ENCODE results near the gene ALG10B.
"Not testable (repeated sequence)": the region's sequence is repeated elsewhere in the genome, so short reads cannot be mapped to it uniquely, and the experiment has no call there.

The ALG10B gene

DNA sequence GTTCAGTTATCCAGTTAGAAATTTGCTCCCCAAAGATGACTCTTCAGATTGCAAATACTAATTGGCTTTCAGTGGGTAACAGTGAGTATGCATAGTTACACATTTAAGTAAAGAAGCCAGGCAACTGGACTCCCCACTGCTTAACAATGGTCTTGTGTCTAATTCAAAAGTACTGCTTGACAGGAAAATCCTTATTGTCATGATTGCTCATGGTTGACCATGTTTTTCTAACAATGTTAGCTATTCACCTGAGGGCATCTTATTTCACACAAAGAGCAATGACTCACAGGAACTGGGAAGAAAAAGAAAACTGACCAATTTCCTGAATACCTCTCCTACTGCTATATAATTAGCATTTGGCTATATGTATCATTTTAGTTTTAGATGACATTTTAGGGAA is 33.7 kb upstream of the ALG10B start:
- Histone ChIP-seq H3K9ac (no peak overlapping the region), H2AFZ (ENCODE audit: low read depth) (no peak overlapping the region), H3K4me1 (ENCODE audit: low read depth, poor library complexity, severe bottlenecking) (no peaks in the 10 kb centered on the region)

DNA sequence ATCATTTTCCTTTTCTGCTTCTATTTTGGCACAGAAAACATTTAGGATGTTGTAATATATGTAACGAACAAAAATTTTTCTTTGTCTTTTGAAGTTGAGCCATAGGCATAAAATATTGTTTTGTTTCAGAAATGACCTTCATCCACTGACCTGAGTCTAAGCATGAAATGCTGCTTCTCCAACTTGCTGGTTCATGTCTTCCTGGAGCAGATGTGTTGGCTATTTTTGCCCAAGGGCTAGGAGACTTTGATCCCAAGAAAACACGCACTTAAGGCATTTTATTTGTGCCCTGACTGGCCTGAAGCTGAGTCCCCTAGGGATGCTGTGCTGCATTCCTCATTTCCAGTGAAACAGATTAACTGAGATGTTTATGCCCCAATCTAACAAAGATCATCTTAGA is 27.2 kb upstream of the ALG10B start:
- H3K27ac ChIP-seq = no peak overlapping the region
- no peaks in the 10 kb centered on the region for H3K4me1 ChIP-seq (ENCODE audit: low read depth, poor library complexity, severe bottlenecking)
- no peak overlapping the region for H2AFZ ChIP-seq (ENCODE audit: low read depth)
- H3K4me3 ChIP-seq (IDR thresholded peaks at IDR 0.05; ENCODE audit: insufficient read depth, low read depth, low read length) = no peak overlapping the region
- TF ChIP-seq, protein P1, sequence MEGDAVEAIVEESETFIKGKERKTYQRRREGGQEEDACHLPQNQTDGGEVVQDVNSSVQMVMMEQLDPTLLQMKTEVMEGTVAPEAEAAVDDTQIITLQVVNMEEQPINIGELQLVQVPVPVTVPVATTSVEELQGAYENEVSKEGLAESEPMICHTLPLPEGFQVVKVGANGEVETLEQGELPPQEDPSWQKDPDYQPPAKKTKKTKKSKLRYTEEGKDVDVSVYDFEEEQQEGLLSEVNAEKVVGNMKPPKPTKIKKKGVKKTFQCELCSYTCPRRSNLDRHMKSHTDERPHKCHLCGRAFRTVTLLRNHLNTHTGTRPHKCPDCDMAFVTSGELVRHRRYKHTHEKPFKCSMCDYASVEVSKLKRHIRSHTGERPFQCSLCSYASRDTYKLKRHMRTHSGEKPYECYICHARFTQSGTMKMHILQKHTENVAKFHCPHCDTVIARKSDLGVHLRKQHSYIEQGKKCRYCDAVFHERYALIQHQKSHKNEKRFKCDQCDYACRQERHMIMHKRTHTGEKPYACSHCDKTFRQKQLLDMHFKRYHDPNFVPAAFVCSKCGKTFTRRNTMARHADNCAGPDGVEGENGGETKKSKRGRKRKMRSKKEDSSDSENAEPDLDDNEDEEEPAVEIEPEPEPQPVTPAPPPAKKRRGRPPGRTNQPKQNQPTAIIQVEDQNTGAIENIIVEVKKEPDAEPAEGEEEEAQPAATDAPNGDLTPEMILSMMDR (conservative IDR thresholded peaks at IDR 0.05; ENCODE audit: low read depth, low read length) = no peak
- H3K9ac ChIP-seq = no peak overlapping the region
- no peaks in the 10 kb centered on the region for H4K20me1 ChIP-seq (ENCODE audit: insufficient read depth)
- no peak overlapping the region for H3K4me2 ChIP-seq
- no peaks in the 10 kb centered on the region for H3K36me3 ChIP-seq (ENCODE audit: insufficient read depth)
- H3K79me2 ChIP-seq (ENCODE audit: insufficient read depth, low read depth) = no peaks in the 10 kb centered on the region
- no peaks in the 10 kb centered on the region for H3K27me3 ChIP-seq (ENCODE audit: insufficient read depth, low read depth)

More for the DNA sequence above, 33.7 kb upstream of the ALG10B start:
- H4K20me1 ChIP-seq (ENCODE audit: insufficient read depth) = no peaks in the 10 kb centered on the region
- no peaks in the 10 kb centered on the region for H3K36me3 ChIP-seq (ENCODE audit: insufficient read depth)
- H3K79me2 ChIP-seq (ENCODE audit: insufficient read depth, low read depth) = no peaks in the 10 kb centered on the region
- no peak overlapping the region for H3K27ac ChIP-seq
- H3K4me2 ChIP-seq = no peak overlapping the region
- no peak overlapping the region for H3K4me3 ChIP-seq (IDR thresholded peaks at IDR 0.05; ENCODE audit: insufficient read depth, low read depth, low read length)
- H3K27me3 ChIP-seq (ENCODE audit: insufficient read depth, low read depth) = no peaks in the 10 kb centered on the region
- TF ChIP-seq, protein P1 (conservative IDR thresholded peaks at IDR 0.05; ENCODE audit: low read depth, low read length) = no peak

DNA sequence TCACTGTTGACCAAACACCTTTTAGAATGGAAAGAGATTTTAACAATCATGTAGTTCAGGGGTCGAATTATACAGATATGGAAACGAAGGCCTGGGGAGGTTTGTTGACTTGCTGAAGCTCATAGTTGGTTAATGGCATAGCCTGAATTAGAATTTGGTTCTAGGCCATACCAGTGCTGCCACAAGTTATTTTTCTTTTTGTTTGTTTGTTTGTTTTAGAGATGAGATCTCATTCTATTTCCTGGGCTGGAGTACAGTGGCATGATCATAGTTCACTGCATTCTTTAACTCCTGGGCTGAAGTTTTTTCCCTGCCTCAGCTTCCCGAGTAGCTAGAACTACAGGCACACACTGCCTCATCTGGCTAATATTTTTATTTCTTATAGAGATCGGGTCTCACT is 25.4 kb upstream of the ALG10B start:
- Histone ChIP-seq H3K27ac (no peak overlapping the region), H2AFZ (ENCODE audit: low read depth) (no peak overlapping the region), H3K9ac (no peak overlapping the region), H4K20me1 (ENCODE audit: insufficient read depth) (no peaks in the 10 kb centered on the region), H3K4me2 (no peak overlapping the region), H3K4me1 (ENCODE audit: low read depth, poor library complexity, severe bottlenecking) (no peaks in the 10 kb centered on the region), H3K27me3 (ENCODE audit: insufficient read depth, low read depth) (no peaks in the 10 kb centered on the region), H3K79me2 (ENCODE audit: insufficient read depth, low read depth) (no peaks in the 10 kb centered on the region), H3K36me3 (ENCODE audit: insufficient read depth) (no peaks in the 10 kb centered on the region), H3K4me3 (IDR thresholded peaks at IDR 0.05; ENCODE audit: insufficient read depth, low read depth, low read length) (no peak overlapping the region)
- TF ChIP-seq, protein P1 (conservative IDR thresholded peaks at IDR 0.05; ENCODE audit: low read depth, low read length) = no peak

DNA sequence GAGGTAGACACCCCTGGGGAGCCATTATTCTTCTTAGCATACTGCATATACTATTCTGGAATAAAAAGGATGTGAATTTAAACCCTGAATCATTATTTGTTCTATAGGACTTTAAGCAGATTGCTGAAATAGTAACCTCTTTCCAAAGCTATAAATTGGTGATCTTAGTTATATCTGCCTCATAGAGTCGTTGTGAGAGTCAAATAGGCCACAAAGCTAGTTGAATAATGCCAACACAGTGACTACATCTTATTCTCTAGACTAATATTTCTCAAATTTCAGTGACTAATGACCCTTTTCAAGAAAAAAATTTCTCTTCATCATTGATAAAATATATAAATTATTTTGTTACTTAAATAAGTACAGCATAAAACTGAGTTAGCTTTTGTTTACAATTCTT is 13.6 kb upstream of the ALG10B start:
- not testable (repeated sequence) for H3K4me3 ChIP-seq (IDR thresholded peaks at IDR 0.05; ENCODE audit: insufficient read depth, low read depth, low read length)

DNA sequence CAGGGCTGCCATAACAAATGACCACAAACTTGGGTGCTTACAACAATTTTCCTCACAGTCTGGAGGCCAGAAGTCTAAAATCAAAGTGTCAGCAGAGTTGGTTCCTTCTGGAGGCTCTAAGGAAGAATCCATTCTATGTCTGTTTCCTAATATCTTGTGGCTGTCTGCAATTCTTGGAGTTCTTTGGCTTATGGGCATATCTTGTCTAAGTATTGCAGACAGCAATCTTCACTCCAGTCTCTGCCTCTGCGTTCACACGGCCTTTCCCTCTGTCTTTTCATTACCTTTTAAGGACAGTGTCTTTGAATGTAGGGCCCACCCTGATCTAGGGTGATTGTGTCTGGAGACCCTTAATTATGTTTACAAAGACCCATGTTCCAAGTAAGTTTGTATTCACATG is 5.4 kb downstream of the ALG10B start:
- H3K4me2 ChIP-seq; H3K9ac ChIP-seq; H4K20me1 ChIP-seq (ENCODE audit: insufficient read depth); H3K27me3 ChIP-seq (ENCODE audit: insufficient read depth, low read depth); H3K79me2 ChIP-seq (ENCODE audit: insufficient read depth, low read depth); H3K27ac ChIP-seq; H2AFZ ChIP-seq (ENCODE audit: low read depth); H3K4me1 ChIP-seq (ENCODE audit: low read depth, poor library complexity, severe bottlenecking); H3K4me3 ChIP-seq (IDR thresholded peaks at IDR 0.05; ENCODE audit: insufficient read depth, low read depth, low read length); H3K36me3 ChIP-seq (ENCODE audit: insufficient read depth): not testable (repeated sequence)

More for the DNA sequence above, 13.6 kb upstream of the ALG10B start:
- not testable (repeated sequence) for H3K79me2 ChIP-seq (ENCODE audit: insufficient read depth, low read depth); H3K36me3 ChIP-seq (ENCODE audit: insufficient read depth); H4K20me1 ChIP-seq (ENCODE audit: insufficient read depth); H3K27ac ChIP-seq; H3K9ac ChIP-seq; H3K4me2 ChIP-seq; H3K27me3 ChIP-seq (ENCODE audit: insufficient read depth, low read depth); H2AFZ ChIP-seq (ENCODE audit: low read depth); H3K4me1 ChIP-seq (ENCODE audit: low read depth, poor library complexity, severe bottlenecking)

Data from KMS-11 (cell line).